GM06990 (cell line): ENCODE measurements around the gene NUP214.

ENCODE experiments used
- DNase-seq: peaks from one replicate; pipeline ENCODE4 v3.0.0-alpha.2; 2011; ENCODE audit not compliant: insufficient read length; ENCODE audit errors: extremely low read depth
- H3K27me3 ChIP-seq: replicated peaks from 2 replicates; pipeline ENCODE4 v1.6.0; 2011; ENCODE audit warnings: low read length; ENCODE audit not compliant: control insufficient read depth, insufficient read depth
- H3K36me3 ChIP-seq: 2 replicates; pipeline ENCODE4 v1.5.1; 2011; ENCODE audit warnings: low read length; ENCODE audit not compliant: control insufficient read depth, insufficient read depth
- H3K4me3 ChIP-seq: replicated peaks from 2 replicates; pipeline ENCODE4 v1.5.1; 2011; ENCODE audit warnings: low read depth, mild to moderate bottlenecking, control low read depth, low read length
- CTCF ChIP-seq: IDR thresholded peaks from 2 replicates; pipeline ENCODE4 v1.5.1; 2011; ENCODE audit warnings: low read length, control low read depth, mild to moderate bottlenecking, inconsistent platforms; ENCODE audit not compliant: insufficient read depth, poor library complexity, severe bottlenecking

NUP214 gene

GRCh38 chr9:131228988-131229387, 103.6 kb downstream of the NUP214 start:
- DNase-seq, result no peak
- Histone ChIP-seq H3K4me3 (no peak overlapping the region), H3K36me3 (peaks cover 17% of the 10 kb centered on the region), H3K27me3 (no peaks in the 10 kb centered on the region)
- TF ChIP-seq CTCF, result no peak

DNA sequence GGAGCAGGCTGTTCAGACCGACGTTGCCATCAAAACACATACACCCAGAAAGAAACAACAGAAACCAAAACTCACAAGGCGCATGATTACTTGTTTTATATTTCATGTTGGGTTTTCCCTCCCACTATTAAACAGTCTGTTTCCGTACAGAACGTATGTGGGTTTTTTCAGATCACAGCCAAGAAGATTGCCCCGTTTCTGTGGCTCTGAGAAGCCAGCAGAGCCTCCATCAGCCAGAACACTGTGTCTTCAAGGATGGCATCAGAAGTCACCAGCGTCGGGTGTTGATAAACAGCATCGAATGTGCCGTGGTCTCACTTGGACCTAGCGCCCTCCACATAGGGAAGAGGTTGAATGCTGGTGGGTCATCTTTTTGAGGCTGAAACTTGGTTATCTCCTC, 108.2 kb downstream of the NUP214 start:
- DNase-seq, result no peak
- H3K36me3 ChIP-seq, result peaks cover 16% of the 10 kb centered on the region

GRCh38 chr9:131233995-131234394, 108.6 kb downstream of the NUP214 start:
- no peak for DNase-seq
- Histone ChIP-seq H3K36me3 (peaks cover 15% of the 10 kb centered on the region), H3K4me3 (no peak overlapping the region), H3K27me3 (no peaks in the 10 kb centered on the region)
- TF ChIP-seq CTCF, result no peak

More for the DNA sequence above, 108.2 kb downstream of the NUP214 start:
- no peaks in the 10 kb centered on the region for H3K27me3 ChIP-seq
- no peak for TF ChIP-seq CTCF
- no peak overlapping the region for H3K4me3 ChIP-seq

GRCh38 chr9:131234799-131235479, 109.6 kb downstream of the NUP214 start:
- no peak for TF ChIP-seq CTCF
- Histone ChIP-seq H3K36me3 (peaks cover 12% of the 10 kb centered on the region), H3K4me3 (no peak overlapping the region), H3K27me3 (no peaks in the 10 kb centered on the region)
- DNase-seq, result no peak

DNA sequence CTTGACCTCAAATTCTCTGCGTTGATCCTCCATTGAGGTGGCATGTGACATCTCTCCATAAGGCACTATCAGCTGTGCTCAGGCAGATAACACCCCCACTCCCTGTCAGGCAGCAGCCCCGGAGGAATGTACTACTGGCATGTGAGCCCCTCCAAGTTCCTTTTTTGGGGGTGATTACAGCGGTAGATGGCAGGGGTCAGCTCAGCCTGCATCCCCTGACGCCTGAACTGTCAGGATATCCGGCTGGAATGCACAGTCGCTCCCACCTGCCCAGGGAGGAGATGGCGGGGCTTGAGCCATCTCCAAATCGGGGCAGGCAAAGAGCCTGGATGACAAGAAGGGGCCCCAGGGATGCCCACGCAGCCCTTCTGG, 110.1 kb downstream of the NUP214 start:
- DNase-seq, result no peak
- TF ChIP-seq CTCF, result no peak
- peaks cover 10% of the 10 kb centered on the region for H3K36me3 ChIP-seq
- no peaks in the 10 kb centered on the region for H3K27me3 ChIP-seq
- no peak overlapping the region for H3K4me3 ChIP-seq

- DNase-seq, result no peak
- TF ChIP-seq CTCF, result no peak
- H3K36me3 ChIP-seq, result peaks cover 8% of the 10 kb centered on the region
These were observed 110.8 kb downstream of the NUP214 start for GRCh38 chr9:131236161-131236560.

More at GRCh38 chr9:131236161-131236560, 110.8 kb downstream of the NUP214 start:
- H3K4me3 ChIP-seq, result no peak overlapping the region
- H3K27me3 ChIP-seq, result no peaks in the 10 kb centered on the region
